ENCODE results near the gene NRTN.
A peak's percentile ranks its signal among the peaks of the same experiment; 100 is the strongest.

The NRTN gene

DNA sequence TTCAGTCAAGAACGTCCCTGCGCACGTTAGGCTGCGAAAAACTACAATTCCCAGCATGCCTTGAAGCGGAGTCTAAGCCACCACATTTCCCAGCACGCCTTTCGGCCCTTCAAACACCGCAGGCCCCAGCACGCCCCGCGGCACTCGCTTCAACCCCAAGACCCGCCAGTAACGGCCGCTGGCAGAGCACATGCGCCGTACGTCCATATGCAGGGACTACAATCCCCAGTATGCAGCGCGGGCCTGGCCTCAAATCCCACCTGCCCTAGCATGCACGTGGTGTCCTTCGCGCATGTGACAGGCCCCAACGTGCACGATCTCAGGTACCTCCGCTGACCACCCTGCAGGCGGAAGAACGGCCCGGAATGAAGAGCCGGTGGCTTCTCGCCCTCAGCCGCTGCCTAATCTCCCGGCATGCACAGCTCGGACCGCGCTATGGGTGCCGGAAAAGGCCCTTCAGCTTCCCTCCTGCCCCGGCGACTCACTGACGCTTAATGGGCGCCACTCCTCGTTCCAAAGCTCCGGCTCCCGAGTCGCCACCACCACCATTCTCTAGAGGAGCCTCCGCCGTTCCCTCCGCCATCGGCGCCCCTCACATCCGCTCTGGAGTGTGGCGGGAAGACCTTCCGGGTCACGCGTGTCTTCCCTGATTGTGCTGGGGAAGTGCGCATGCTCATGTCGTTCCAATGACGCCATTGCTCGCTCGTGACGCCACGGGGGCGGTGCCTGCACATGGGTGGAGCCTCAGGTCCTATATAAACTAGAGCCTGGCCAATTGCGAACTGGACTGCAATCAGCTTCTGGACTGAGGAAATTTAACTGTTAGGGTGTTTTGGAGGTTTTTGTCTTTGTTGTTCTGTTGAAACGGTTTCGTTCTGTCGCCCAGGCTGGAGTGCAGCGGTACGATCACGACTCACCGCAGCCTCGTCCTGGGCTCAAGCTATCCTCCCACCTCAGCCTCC lies 14.0 kb upstream of the NRTN start, which contains the start of gene DUS3L:
DUS3L (minus strand) TSS at position 605 of the 962 bp plus-strand sequence; CDS start at position 583, 22 bp downstream.
- H3K27ac ChIP-seq (ENCODE audit: low read depth, low read length): peak within 1 kb of the TSS; percentile 92
- H3K27me3 ChIP-seq (ENCODE audit: control insufficient read depth, low read length): no peaks in the 10 kb centered on the region
- peaks cover 49% of the 10 kb centered on the region for H3K36me3 ChIP-seq (ENCODE audit: control insufficient read depth, low read length)
- H3K79me2 ChIP-seq (ENCODE audit: control insufficient read depth, low read length): peaks cover 20% of the 10 kb centered on the region
- peaks cover 11% of the 10 kb centered on the region for H3K4me1 ChIP-seq (ENCODE audit: control insufficient read depth, low read length)
- H3K4me3 ChIP-seq (ENCODE audit: low read length): peak within 1 kb of the TSS; percentile 100
- H3K4me2 ChIP-seq (ENCODE audit: low read length): peak within 1 kb of the TSS; percentile 96
- TF ChIP-seq, protein P1, sequence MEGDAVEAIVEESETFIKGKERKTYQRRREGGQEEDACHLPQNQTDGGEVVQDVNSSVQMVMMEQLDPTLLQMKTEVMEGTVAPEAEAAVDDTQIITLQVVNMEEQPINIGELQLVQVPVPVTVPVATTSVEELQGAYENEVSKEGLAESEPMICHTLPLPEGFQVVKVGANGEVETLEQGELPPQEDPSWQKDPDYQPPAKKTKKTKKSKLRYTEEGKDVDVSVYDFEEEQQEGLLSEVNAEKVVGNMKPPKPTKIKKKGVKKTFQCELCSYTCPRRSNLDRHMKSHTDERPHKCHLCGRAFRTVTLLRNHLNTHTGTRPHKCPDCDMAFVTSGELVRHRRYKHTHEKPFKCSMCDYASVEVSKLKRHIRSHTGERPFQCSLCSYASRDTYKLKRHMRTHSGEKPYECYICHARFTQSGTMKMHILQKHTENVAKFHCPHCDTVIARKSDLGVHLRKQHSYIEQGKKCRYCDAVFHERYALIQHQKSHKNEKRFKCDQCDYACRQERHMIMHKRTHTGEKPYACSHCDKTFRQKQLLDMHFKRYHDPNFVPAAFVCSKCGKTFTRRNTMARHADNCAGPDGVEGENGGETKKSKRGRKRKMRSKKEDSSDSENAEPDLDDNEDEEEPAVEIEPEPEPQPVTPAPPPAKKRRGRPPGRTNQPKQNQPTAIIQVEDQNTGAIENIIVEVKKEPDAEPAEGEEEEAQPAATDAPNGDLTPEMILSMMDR (IDR thresholded peaks at IDR 0.05; ENCODE audit: low read depth, low read length, poor library complexity, severe bottlenecking): no peak
- TF ChIP-seq EZH2phosphoT487 (IDR thresholded peaks at IDR 0.05; ENCODE audit: borderline replicate concordance, low read length): no peak
- no peaks in the 10 kb centered on the region for H3K9me2 ChIP-seq (replicated peaks; ENCODE audit: control insufficient read depth, low read length)
- H3K9me3 ChIP-seq (ENCODE audit: control insufficient read depth, insufficient read depth, low read length): no peaks in the 10 kb centered on the region
- H4K20me1 ChIP-seq (ENCODE audit: control insufficient read depth, insufficient read depth, low read depth, low read length): 0 out of 2 replicates have a peak, but pooled peaks cover 4% of the 10 kb centered on the region
- H3F3A ChIP-seq (ENCODE audit: control insufficient read depth, insufficient read depth): no peaks in the 10 kb centered on the region

DNA sequence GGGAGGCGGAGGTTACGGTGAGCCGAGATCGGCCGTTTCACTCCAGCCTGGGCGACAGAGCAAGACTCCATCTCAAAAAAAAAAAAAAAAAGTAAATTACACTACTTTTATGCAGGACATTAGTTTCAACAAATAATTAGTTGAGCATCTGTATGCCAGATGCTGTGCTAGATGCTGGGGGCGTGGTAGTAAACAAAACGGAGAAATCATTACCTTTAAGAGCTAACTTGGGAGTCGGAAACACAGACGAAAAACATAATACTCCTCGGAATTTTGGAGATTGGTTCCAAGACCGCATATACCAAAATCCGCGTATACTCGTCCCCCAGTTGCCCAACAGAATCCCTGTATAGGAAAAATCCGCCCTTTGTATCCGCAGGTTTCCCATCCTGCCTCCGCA lies 12.6 kb upstream of the NRTN start:
- Histone ChIP-seq H3K4me1 (ENCODE audit: control insufficient read depth, low read length) (peaks cover 11% of the 10 kb centered on the region), H3K9me3 (ENCODE audit: control insufficient read depth, insufficient read depth, low read length) (no peaks in the 10 kb centered on the region), H3K27ac (ENCODE audit: low read depth, low read length) (no peak overlapping the region), H3K79me2 (ENCODE audit: control insufficient read depth, low read length) (peaks cover 20% of the 10 kb centered on the region), H3F3A (ENCODE audit: control insufficient read depth, insufficient read depth) (no peaks in the 10 kb centered on the region), H3K36me3 (ENCODE audit: control insufficient read depth, low read length) (peaks cover 35% of the 10 kb centered on the region), H3K4me3 (ENCODE audit: low read length) (no peak overlapping the region), H4K20me1 (ENCODE audit: control insufficient read depth, insufficient read depth, low read depth, low read length) (0 out of 2 replicates have a peak, but pooled peaks cover 4% of the 10 kb centered on the region), H3K4me2 (ENCODE audit: low read length) (no peak overlapping the region), H3K27me3 (ENCODE audit: control insufficient read depth, low read length) (no peaks in the 10 kb centered on the region), H3K9me2 (replicated peaks; ENCODE audit: control insufficient read depth, low read length) (no peaks in the 10 kb centered on the region)
- TF ChIP-seq, protein P1 (IDR thresholded peaks at IDR 0.05; ENCODE audit: low read depth, low read length, poor library complexity, severe bottlenecking): no peak
- no peak for TF ChIP-seq EZH2phosphoT487 (IDR thresholded peaks at IDR 0.05; ENCODE audit: borderline replicate concordance, low read length)

DNA sequence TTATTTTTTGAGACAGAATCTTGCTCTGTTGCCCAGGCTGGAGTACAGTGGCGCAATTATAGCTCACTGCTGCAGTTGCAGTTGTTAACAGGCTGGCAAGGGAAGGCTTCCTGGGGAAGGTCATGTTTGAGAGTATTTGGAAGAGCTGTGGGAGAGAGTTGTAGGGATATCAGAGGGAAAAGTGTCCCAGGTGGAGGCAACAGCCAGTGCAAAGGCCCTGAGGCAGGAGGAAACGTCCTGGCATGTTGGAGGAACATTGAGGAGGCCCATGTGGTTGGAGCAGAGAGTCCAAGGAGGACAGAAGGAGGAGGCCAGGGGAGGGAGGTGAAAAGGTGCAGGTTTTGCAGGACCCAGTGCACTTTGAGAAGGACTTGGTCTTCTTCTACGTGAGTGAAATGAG lies 11.7 kb upstream of the NRTN start:
- no peaks in the 10 kb centered on the region for H3K27me3 ChIP-seq (ENCODE audit: control insufficient read depth, low read length)
- 0 out of 2 replicates have a peak, but pooled peaks cover 4% of the 10 kb centered on the region for H4K20me1 ChIP-seq (ENCODE audit: control insufficient read depth, insufficient read depth, low read depth, low read length)
- no peak overlapping the region for H3K4me3 ChIP-seq (ENCODE audit: low read length)
- H3K9me3 ChIP-seq (ENCODE audit: control insufficient read depth, insufficient read depth, low read length): no peaks in the 10 kb centered on the region
- peaks cover 25% of the 10 kb centered on the region for H3K36me3 ChIP-seq (ENCODE audit: control insufficient read depth, low read length)
- no peak for TF ChIP-seq EZH2phosphoT487 (IDR thresholded peaks at IDR 0.05; ENCODE audit: borderline replicate concordance, low read length)
- TF ChIP-seq, protein P1 (IDR thresholded peaks at IDR 0.05; ENCODE audit: low read depth, low read length, poor library complexity, severe bottlenecking): no peak
- no peak overlapping the region for H3K4me2 ChIP-seq (ENCODE audit: low read length)
- H3K27ac ChIP-seq (ENCODE audit: low read depth, low read length): no peak overlapping the region
- H3K9me2 ChIP-seq (replicated peaks; ENCODE audit: control insufficient read depth, low read length): no peaks in the 10 kb centered on the region
- H3F3A ChIP-seq (ENCODE audit: control insufficient read depth, insufficient read depth): no peaks in the 10 kb centered on the region
- H3K79me2 ChIP-seq (ENCODE audit: control insufficient read depth, low read length): peaks cover 20% of the 10 kb centered on the region
- H3K4me1 ChIP-seq (ENCODE audit: control insufficient read depth, low read length): peaks cover 11% of the 10 kb centered on the region

Measured in DOHH2 (cell line).